Measurements from ENCODE around the gene DDX23.
A peak's percentile ranks its signal among the peaks of the same experiment; 100 is the strongest.

GRCh38 chr12:48854488-48854887 lies 2.5 kb upstream of the DDX23 start:
- no peak for TF ChIP-seq CTCF (IDR thresholded peaks at IDR 0.05)
- no peak for TF ChIP-seq RFX5 (IDR thresholded peaks at IDR 0.05)
- TF ChIP-seq EP300 (IDR thresholded peaks at IDR 0.05) = no peak
- no peak for TF ChIP-seq KDM1A (IDR thresholded peaks at IDR 0.05; ENCODE audit: low read depth)
- no peak for TF ChIP-seq POLR2A (IDR thresholded peaks at IDR 0.05; ENCODE audit: low read length)
- peak; percentile 85; the same call in 1 of the 2 replicates for TF ChIP-seq POLR2AphosphoS2 (conservative IDR thresholded peaks at IDR 0.05; ENCODE audit: low read length)
- TF ChIP-seq MAZ (IDR thresholded peaks at IDR 0.05; ENCODE audit: borderline replicate concordance, low read depth, low read length) = no peak
- TF ChIP-seq JUN (IDR thresholded peaks at IDR 0.05) = no peak
- TF ChIP-seq RAD21 (conservative IDR thresholded peaks at IDR 0.05 in 1 of 2, IDR thresholded peaks at IDR 0.05 in 1 of 2) = no peak
- TF ChIP-seq RARB (CRISPR knock-in tag; IDR thresholded peaks at IDR 0.05) = no peak
- no peak for TF ChIP-seq BHLHE40 (IDR thresholded peaks at IDR 0.05; ENCODE audit: low read depth, low read length)
